Cerebellar nuclear complex (tissue), 1 donor: ENCODE data around the gene CCBE1.

Experiments used
- DNase-seq, 2 experiments: peaks; one replicate each; lab custom pipeline; 2025; lab: John Stamatoyannopoulos, UW

Gene CCBE1

GRCh38 chr18:59492756-59493421 is 204.3 kb downstream of the CCBE1 start:
- no peak for DNase-seq

- no peak for DNase-seq
Measured at GRCh38 chr18:59488899-59489298, 208.3 kb downstream of the CCBE1 start.

- no peak for DNase-seq
Measured at GRCh38 chr18:59485382-59485781, 211.8 kb downstream of the CCBE1 start.

GRCh38 chr18:59484561-59485328 is 212.5 kb downstream of the CCBE1 start:
- no peak for DNase-seq

GRCh38 chr18:59484131-59484530 is 213.1 kb downstream of the CCBE1 start:
- DNase-seq: no peak

- DNase-seq: no peak
Measured at GRCh38 chr18:59481436-59481835, 215.8 kb downstream of the CCBE1 start.

- DNase-seq: no peak
Measured at GRCh38 chr18:59479776-59480175, 217.4 kb downstream of the CCBE1 start.

- no peak for DNase-seq
Measured at GRCh38 chr18:59478591-59478990, 218.6 kb downstream of the CCBE1 start.

GRCh38 chr18:59477849-59478248 is 219.4 kb downstream of the CCBE1 start:
- DNase-seq: no peak

- no peak for DNase-seq
Measured at GRCh38 chr18:59470561-59471121, 226.6 kb downstream of the CCBE1 start.

GRCh38 chr18:59469463-59470180 is 227.6 kb downstream of the CCBE1 start:
- no peak for DNase-seq

- DNase-seq: no peak
Measured at GRCh38 chr18:59468821-59469220, 228.4 kb downstream of the CCBE1 start.

- no peak for DNase-seq
Measured at GRCh38 chr18:59467497-59467896, 229.7 kb downstream of the CCBE1 start.

- DNase-seq: no peak
Measured at GRCh38 chr18:59466980-59467379, 230.2 kb downstream of the CCBE1 start.

GRCh38 chr18:59464486-59464885 is 232.7 kb downstream of the CCBE1 start:
- no peak for DNase-seq

- no peak for DNase-seq
Measured at GRCh38 chr18:59461171-59461570, 236.1 kb downstream of the CCBE1 start.

GRCh38 chr18:59460072-59460420 is 237.2 kb downstream of the CCBE1 start:
- no peak for DNase-seq

- no peak for DNase-seq
Measured at GRCh38 chr18:59459369-59460071, 237.7 kb downstream of the CCBE1 start.

- DNase-seq: no peak
Measured at GRCh38 chr18:59458575-59458974, 238.6 kb downstream of the CCBE1 start.

GRCh38 chr18:59456657-59457056 is 240.6 kb downstream of the CCBE1 start:
- no peak for DNase-seq

GRCh38 chr18:59455728-59456276 is 241.4 kb downstream of the CCBE1 start:
- no peak for DNase-seq
